ENCODE measurements around the gene ULK4.

Gene ULK4

DNA sequence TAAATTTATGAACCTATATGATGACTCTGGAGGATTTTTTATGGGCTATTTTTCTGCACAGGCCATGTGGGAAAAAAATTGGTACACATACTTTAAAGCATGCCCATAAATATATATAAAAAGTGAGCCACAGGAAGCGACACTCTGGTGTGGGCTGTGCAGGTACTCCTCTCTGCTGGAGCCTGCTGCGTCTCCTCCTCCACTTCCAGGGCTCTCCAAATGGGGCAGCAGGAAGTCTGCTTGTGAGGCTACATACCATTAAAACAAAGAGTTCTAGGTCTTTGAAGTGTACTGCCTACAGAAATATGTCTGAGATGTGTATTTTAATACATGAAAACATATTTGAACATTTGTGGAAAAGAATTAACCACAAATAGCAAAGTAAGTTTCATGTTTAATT lies 627.5 kb downstream of the ULK4 start:
- peak; percentile 15 for DNase-seq

DNA sequence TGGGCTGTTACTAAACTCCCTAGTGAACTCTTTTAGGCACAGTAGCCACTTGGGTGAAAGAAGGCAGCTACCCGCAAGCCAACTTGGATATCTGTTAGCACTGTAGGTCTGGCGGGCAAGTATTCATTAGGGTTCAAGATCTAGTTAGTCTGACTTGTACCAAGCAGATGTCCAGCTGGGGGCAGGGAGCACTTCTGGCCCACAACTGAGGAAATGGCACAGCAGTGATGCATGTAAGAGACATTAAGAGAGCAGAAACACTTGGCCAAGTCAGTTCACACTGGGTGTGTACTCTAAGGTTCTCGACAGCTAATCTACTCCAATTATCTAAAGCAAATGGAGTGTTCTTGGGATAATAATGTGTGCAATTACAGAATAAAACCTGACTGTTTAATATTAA lies 630.9 kb downstream of the ULK4 start:
- no peak for DNase-seq

DNA sequence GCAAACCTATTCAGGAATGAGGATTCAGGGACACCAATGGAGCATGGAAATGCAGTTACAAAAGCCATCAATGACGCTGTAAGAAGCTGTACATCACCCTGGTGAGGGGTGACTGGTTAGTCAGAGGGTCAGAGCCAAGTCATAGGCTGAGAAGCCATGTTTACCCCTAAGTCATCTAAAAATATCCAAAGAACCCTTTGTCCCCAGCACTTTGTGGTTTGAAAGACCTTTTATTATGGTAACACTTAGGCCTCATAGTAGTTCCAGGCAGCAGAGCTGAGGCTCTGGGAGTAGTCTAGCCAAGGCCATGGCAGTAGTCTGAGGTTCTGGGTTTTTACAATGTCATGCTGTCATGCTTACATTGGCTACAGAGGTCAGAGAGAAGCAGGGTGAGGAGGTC lies 631.4 kb downstream of the ULK4 start:
- no peak for DNase-seq

DNA sequence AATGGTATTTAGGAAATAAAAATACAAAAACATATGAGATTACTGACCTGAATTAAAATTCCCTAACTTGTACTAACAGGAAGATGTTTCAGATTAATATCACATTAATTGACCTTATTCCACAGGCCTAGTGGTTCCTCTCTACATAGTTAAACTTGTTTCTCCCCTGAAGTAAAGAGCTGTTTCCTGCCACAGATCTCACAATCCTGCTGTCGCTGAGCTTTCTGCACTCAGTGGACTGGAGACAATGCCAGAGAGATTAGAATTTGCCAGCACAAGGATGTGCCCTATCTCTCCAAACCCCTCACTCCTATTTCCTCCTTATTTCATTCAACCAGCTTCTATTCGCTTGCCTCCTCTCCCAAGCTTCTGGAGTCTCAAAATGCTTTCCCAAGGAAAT lies 632.0 kb downstream of the ULK4 start:
- DNase-seq, result no peak

DNA sequence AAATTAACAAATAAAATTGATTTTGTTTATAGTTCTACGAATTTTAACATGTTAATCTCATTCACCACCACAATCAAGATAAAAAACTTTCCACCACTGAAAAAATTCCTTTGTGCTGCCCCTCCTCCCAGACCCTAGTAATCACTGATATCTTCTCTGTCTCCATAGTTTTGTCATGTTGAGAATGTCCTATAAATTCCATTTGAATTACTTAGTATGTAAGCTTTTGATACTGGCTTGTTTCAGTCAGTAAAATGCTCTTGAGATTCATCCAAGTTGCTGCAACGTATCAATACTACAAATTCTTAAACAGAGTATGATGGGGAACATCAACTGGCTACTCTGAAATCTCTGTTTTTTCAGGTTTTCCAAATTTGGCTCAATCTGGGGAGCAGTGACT lies 633.0 kb downstream of the ULK4 start:
- no peak for DNase-seq

DNA sequence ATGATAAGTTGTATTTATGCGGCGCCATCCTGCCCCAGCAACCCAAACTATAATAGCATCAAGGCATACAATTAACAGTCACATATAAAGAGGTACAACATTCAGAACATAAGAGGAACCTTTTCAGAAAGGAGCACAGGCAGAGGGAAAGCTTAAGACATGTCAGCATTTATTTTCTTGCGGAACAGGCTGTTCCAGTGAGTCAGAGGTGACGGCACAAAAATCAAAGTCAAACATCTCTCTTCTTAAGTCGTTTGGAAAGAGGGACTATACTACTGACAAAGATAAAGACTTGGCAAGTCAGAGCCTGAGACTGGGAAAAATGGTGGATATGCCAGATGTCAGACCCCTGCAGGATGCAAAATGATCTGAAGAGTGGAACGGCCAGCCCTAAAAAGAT lies 634.2 kb downstream of the ULK4 start:
- DNase-seq, result peak; percentile 66

DNA sequence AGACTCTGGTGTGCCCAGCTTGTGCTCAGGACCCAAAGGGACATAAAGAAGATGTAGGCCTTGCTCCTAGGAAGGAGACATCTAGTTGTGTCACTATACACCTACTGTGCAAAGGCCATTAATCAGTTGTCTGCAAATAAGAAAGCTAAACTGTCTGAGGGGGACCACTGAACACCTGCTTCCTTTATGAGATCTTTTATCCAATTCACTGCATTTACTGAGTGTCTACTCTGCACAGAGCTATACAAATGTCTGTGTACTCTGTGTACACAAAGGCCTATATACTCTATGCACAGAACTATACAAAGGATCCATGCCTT lies 637.8 kb downstream of the ULK4 start:
- peak; percentile 89 for DNase-seq

DNA sequence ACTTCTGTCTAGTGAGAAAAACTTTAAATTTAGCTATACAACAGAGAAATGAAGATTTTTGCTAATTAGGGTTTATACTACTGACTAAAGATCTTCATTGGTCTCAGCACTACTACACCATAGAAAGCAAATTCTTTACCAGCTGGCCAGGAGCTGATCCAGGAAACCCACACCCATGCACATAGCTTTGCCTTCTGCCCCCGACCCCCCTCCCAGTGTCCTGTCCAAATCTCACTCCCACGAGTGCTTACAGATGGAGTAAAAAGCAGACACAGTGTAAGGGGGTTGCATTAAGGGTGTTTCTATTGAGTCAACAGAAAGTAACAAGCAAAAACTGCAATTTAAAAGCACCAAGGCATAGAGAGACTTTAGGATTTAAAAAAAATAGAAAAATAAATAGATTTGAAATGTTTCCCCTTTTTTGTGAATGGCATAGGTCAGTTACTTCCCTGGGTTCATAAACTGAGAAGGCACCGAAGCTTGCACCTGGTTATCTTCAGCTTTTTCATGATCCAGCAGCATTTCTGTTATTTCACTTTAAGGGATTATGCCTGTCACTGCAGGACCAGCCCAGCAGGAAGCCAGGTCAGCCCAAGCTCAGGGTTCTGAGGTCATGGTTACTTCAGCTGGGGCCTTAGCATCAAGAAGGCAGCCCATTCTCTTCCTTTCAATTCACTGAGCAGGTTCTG lies 638.3 kb downstream of the ULK4 start:
- DNase-seq, result peak; percentile 42

DNA sequence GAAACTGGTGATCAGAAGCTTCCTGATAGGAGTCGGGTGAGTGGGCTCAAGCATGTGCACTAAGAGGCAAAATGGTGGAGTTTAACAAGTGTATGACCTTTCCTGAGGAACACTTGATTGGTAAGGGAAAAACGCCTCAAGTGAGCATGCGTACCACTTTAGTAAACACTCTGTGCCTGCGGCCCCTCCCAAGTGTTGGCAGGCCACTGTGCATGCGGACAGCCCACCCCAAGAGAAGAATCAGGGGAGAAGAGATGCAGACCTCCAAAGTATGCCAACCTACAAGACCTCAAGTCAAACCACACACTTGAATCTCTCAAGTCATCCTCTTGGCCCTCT lies 640.3 kb downstream of the ULK4 start:
- DNase-seq, result no peak

DNA sequence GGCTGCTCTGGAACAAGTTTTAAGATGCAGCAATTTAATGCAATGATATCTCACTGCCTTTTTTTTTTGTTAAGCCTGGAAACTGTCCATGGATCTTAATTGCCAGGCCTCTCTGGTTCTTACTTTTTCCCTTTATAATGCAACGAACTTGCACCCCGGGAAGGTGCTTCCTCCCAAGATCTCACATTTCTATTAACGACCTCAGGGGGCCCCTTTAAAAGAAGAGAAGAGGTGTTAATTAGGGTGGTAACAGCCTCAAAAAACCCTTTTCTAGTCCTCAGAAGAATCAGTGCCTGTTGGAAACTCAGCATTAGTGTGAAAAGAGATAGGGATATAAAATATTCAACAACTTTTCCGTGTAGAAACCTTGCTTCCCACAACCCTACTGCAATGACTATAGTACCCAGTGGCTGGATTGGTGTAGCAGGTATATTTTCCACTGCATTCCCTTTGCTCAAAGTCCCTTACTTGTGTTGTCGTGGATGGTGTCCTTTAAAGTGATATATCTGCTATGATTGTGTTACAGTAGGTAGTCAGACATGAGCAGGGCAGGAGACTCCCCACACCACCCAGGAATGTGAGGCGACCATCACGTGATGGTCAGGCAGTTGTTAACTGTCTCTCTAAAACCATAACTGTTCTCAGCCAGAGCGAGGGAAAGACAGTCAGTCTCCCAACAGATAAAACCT lies 640.8 kb downstream of the ULK4 start:
- DNase-seq, result no peak

DNA sequence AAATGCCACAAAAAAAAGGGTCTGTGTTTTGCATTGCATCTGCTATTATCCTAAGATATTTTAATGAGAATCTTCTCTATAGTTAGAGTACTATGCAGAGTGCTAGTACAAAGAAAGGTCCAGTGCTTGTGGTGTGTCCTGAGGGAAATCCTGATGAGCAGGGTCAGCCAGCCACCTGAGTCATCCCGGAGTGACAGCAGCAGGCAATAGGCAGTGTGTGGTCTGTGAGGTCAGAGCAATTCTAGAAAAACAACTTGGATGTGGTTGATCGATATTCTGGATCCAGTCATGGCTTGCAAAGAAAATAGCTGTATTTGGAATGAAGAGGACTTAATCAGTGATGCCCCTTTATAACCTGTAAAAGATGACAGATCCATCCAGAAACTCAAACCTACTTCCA lies 643.4 kb downstream of the ULK4 start:
- DNase-seq, result no peak

DNA sequence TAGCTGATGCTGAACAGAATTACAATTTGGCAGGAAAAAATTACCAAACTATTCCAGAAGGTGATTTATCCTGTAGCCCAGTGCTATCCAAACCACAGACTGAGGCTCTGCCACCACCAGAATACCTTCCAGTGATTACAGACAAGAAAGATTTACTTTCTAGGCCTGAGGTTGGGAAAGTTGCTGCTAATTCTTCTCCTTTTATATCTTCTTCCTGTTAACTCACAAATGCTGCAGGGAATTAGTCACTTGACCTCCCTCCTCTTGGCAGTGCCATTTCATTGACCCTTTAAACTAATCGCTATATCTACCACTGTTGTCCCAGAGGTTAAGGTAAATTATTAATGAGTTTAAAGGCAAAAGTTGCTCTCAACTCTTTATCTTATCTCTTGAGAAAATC lies 644.2 kb downstream of the ULK4 start:
- DNase-seq, result no peak

DNA sequence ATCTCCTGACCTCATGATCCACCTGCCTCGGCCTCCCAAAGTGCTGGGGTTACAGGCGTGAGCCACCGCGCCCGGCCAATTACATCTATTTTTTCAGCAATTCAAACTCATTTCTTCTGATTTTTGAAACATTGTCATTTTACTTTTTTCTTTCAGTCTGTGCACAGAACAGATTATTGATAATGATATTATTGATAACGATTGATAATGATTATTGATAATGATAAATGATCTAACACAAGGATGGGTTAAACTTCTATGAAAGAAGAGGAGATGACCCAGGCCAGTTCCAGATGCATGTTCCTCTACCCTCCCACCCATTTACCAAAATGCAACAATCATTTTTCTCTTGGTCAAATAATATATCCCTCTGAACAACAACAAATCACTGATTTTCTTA lies 644.6 kb downstream of the ULK4 start:
- no peak for DNase-seq

DNA sequence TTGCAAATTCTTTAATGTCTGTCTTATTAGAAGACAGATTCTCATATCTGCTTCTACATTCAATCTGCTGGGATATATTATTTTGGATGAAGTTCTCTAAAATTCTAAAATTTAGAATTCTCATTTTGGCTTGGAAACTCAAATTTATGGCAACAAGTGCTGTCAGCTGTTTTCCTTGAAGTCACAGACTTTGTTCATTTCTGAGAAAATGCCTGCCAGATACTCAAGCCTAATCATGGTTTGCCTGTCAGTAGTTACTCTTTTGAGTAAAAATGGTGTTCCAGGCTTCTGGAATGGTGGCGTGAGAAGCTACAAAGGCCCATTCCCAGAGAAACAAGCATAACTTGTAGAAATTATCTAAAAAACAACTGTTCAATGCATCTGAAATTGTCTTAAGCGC lies 646.8 kb downstream of the ULK4 start:
- DNase-seq, result no peak

DNA sequence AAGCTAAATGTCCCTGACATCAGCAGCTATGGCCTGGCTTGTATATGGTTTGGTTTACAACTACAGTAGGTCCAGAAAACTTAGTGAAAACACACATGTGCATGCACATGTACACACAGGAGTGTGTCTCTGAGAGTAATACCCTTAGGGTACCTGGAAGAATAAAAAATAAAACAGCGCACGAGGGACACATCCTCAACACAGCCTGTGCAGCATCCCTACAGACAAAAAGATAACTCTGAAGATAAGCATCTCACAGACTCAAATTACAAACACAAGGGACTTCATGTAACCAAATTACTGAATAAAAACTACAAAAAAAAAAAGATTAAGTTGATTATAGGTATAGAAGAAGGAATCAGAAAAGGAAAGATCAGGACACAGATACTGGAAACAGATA lies 653.8 kb downstream of the ULK4 start:
- no peak for DNase-seq

DNA sequence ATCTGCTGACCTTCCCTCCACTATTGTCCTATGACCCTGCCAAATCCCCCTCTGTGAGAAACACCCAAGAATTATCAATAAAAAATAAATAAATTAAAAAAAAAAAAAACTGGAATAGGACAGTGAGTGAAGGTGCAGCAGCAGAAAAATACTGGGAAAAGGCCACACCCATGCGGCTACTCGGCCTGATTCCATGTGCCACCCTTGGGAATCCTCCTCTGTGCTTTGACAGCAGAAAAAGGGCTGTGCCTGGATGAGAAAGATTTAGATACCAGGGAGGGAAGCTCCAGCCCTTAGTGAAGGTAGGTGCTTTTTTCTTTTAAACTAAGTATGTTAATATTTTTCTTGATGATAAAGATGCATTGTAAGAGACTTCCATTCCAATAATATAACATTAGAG lies 654.8 kb downstream of the ULK4 start:
- peak; percentile 4 for DNase-seq

DNA sequence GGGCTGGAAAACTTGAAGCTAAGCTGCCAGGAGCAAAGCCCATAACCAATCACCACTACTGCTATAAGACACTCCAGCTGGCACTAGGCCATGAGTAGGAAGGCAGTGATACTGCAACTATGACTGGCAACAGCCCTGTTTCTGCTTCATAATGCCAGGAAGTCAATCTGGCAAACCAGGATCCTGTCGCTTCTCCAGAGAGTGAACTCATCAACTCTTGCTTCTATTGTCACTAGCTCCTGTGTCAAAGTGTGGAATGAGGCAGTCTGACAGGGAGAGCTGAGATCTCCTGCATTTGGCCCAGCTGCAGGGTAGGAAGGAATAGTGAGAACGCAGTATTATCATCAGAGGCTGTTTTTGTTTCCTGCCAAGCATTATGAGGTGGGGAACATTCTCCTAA lies 657.3 kb downstream of the ULK4 start:
- DNase-seq, result peak; percentile 47

DNA sequence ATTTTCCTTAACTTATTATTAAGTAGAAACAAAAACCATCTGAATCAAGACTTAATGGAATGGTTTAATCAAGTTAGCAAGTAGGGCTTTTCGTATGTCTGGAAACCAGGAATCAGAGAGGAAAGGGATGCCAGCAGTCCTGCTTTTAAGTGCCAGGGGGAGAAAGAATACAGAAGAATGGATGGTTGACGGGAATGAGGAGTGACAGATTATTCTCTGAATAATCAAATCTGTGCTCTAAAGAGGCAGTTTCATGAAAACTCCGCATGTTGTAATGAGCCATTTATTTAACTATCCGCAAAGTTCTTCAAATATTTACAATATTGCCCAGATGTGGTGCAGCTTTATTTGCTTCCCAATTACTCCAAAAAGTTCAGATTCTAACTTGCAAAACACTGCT lies 659.6 kb downstream of the ULK4 start:
- no peak for DNase-seq

DNA sequence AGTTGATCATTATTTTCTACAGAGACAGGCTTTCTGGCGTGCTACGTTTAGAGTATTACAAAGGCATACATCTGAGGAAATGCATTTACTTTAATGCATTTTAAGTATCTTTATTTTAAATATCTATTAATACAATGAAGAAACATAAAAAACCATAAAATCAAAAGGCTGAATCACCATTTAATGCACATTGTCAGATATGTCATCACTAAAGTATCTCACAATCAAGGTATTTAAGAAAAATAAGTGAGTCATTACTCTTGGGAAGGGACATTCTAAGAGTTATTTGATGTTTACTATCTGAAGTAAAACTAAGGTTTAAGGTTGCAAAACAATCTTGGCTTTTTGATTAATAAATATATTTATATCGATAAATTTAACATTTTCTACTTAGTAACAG lies 660.4 kb downstream of the ULK4 start:
- DNase-seq, result no peak

DNA sequence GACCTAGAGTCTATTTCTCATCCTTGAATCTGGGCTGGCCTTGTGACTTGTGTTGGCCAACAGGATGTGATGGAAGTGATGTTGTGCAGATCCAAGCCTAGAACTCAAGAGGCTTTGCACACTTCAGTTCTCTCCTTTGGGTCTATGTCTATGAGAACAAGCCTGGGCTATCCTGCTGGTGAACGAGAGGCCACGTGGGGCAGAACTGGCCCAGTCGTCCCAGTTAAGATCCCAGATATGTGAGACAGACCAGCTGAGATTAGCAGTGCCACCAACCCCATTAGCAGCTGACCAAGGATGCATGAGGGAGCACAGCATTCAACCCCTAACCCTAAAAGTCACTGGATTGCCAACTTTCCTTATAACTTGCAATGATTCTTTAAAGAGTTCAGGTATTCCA lies 662.9 kb downstream of the ULK4 start:
- DNase-seq, result no peak

DNA sequence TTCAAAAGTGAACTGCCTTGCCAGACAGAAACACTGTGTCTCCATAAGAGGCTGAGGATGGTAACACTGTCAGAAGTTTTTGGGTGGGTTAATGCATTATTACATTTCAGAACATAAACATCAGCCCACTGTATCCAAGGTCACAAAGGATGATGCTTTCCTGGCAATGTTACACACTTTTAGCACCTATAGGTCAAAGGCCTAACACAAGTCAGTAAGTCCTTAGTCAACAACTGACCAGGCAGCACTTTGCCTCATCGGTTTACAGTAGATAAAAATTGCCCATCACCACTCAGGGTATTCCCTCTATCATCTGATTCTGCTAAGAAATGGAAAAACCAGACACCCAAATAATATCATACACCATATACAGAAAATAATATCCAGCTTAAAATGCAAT lies 664.2 kb downstream of the ULK4 start:
- DNase-seq, result no peak

DNA sequence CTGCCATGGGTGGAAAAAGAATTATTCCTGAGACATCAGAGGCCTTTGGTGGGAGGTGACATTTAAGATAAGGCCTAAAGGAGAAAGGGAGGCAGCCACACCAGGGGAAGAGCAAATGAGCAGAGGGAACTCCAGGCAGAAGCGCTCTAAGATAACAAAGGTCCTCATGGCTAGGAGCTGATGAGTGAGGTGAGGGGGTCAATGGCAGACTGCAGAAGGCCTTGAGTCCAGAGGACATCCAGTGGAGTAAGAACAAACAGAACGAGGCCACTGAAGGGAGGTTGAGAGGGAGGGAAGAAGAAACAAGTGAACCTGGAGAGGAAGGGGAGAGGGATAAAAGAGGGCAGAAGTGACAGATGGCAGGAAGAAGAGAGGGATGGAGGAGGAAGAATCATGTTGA lies 665.3 kb downstream of the ULK4 start:
- peak; percentile 19 for DNase-seq

DNA sequence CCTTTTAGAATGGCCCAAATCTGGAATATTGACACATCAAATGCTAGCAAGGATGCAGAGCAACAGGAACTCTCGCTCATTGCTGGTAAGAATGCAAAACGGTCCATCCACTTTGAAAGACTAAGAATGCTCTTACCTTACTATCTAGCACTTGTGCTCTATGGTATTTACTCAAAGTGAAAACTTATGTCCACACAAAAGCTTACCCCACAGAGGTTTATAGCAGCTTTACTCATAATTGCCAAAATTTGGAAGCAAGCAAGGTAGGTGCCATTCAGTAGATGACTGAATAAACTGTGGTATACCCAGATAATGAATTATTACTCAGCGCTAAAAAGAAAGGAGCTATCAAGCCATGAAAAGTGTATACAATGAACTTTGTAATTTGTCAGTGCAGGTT lies 666.2 kb downstream of the ULK4 start:
- peak; percentile 59 for DNase-seq

DNA sequence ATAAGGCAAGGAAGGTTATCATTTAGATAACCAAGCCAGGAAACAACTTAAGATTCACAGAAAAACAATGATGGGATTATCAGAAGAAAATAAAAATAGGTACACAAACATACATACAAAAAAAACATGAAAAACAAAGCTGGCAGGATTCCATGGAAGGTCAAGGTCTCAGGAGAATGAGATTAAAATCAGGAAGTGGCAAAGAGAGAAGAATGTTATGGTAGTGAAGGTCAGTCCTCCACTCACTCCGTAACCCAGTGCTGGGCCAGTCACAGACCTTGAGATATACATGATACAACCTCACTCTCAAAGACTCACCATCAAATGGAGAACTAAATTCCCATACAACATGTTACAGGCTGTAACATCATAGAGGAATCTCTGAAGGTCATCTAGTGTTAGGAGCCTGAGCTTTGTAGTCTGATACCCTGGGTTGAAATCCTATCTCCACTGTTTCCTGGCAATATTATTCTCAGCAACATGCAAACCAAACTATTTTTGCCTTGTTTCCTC lies 668.7 kb downstream of the ULK4 start:
- no peak for DNase-seq

DNA sequence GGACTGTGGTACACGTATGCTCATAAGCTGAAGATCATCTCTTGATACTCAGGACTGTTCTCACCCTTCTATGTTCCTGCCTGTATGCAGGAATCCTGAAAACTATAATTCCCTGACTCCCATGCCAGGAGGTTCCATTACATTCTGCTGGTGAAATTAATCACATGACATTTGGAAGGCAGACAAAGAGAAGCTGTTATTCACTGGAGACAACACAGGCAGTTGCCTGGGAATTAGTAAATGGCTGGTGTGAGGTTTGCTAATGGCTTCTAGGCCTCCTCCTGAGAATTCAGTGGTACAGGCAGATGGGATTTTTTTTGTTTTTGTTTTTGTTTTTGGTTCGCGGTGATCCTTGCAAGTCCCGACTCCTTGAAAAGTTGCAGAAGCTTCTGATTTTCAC lies 671.2 kb downstream of the ULK4 start:
- DNase-seq, result peak; percentile 66

All from NCI-H69 (cell line).